Heart right ventricle (tissue), 16 donors: ENCODE measurements around the gene CHRNA1. TPM values are rescaled to one million over a fixed set of nuclear protein-coding genes. Genes with fewer than 3 reads are reported as not detected.

Experiments
- ATAC-seq, 8 donors: fragments of 200-7000 bp; cut with Tn5 transposase; one replicate each; pipeline ENCODE4 v1.9.1; 2020; ENCODE audit warnings: mild to moderate bottlenecking in 8 of 8, moderate library complexity in 8 of 8, moderate number of reproducible peaks in 1 of 8
- DNase-seq, 2 donors: peaks; one replicate each; pipeline ENCODE4 v3.0.0-alpha.2; 2020
- H3K27ac ChIP-seq, 10 donors: fragments of 200-600 bp; sonication (generic) in 2 of 10; one replicate each; pipeline versions ENCODE4 v1.5.0 to v1.8.0; 2020 to 2022; ENCODE audit warnings: mild to moderate bottlenecking in 3 of 10
- H3K27me3 ChIP-seq, 7 donors: fragments of 200-600 bp; one replicate each; pipeline ENCODE4 v1.8.0; 2021 to 2022; ENCODE audit warnings: mild to moderate bottlenecking in 2 of 7
- H3K36me3 ChIP-seq, 9 donors: fragments of 200-600 bp; sonication (generic) in 1 of 9; one replicate each; pipeline versions ENCODE4 v1.5.0 to v1.8.0; 2020 to 2022; ENCODE audit warnings: mild to moderate bottlenecking in 2 of 9
- H3K4me1 ChIP-seq, 9 donors: fragments of 200-600 bp; sonication (generic) in 1 of 9; one replicate each; pipeline versions ENCODE4 v1.5.0 to v1.8.0; 2020 to 2022; ENCODE audit warnings: mild to moderate bottlenecking in 4 of 9
- H3K4me3 ChIP-seq, 10 donors: fragments of 200-600 bp; sonication (generic) in 2 of 10; one replicate each; pipeline versions ENCODE4 v1.5.0 to v1.8.0; 2020 to 2022; ENCODE audit warnings: mild to moderate bottlenecking in 7 of 10, moderate library complexity in 2 of 10
- H3K9me3 ChIP-seq, 11 donors: fragments of 200-600 bp in 10 of 11; sonication (generic) in 2 of 11; one replicate each; pipeline versions ENCODE4 v1.5.0 to v1.8.0; 2013 to 2022; ENCODE audit warnings: mild to moderate bottlenecking in 2 of 11, control low read depth in 1 of 11, moderate library complexity in 1 of 11
- CTCF ChIP-seq, 9 donors: fragments of 200-600 bp; sonication (generic) in 2 of 9; IDR thresholded peaks; one replicate each; pipeline versions ENCODE4 v1.5.0 to v1.8.0; 2021 to 2022; ENCODE audit warnings: antibody characterized with exemption in 9 of 9, mild to moderate bottlenecking in 5 of 9, moderate library complexity in 1 of 9
- WGBS, 2 donors: extraction: QIAGEN DNeasy Blood & Tissue Kit; methylation state at CpG; one replicate each; pipeline ENCODE4 v1.1.7; 2013; ENCODE audit warnings: inconsistent platforms in 1 of 2; 5-methylcytosine and 5-hydroxymethylcytosine counted together
- intact Hi-C, 10 donors: fragments of 100-400 bp; cut with DNase I; formaldehyde crosslinking; loops; one replicate each; pipeline versions ENCODE4 v1.11.1 to v1.14.2; 2022
- polyA plus RNA-seq, 2 donors: library from polyadenylated mRNA; stranded (reverse); fragments of 200-250 nt; gene quantifications; one replicate each; pipeline ENCODE4 v1.2.3, GENCODE V29; 2013
- total RNA-seq, 10 donors: library from RNA; stranded (reverse); fragmentation: NEBNext Ultra II Directional in 3 of 10; extraction: Animal tissue kit (Norgen Biotek cat#: 25700) in 3 of 10; gene quantifications; one replicate each; pipeline versions ENCODE4 v1.2.1 to v1.2.4, GENCODE V29; 2021 to 2023
- donor health status: Arrhythmogenic right ventricular cardiomyopathy.
- donor health status: ischemic (EF 13 %, LVEDD 7.1; RV severe dilation, severe dysfunction).
- donor health status: healthy with polysubstance abuse.
- donor health status: DM: no; HTN: yes; CAD: no.
- donor health status: DM: no; HTN: no; CAD: no.
- donor health status: ischemic (EF 25% LVEDD 6.9; RV normal size, moderate dysfunction).
- donor health status: ischemic (EF 25% LVEDD 5.7; RV mildly dilated, moderate dysfunction).
- donor health status: healthy.
- donor health status: DM: yes; HTN: yes; CAD: no.
- donor health status: Ischemic cardiomyopathy.
- donor health status: ischemic (EF 35%, LVEDD 5.7; RV mildly dilated, moderate dysfunction).
- donor health status: nonischemic (EF 11% LVEDD 7.7; RV severe dilation, severe dysfunction).
- donor health status: DM: yes; HTN: yes; CAD: no.
- donor health status: PGD.
- donor health status: ischemic (EF 29% LVEDD 5.4; RV normal size, mild dysfunction).
- donor health status: nonischemic (EF 23%, LVEDD 6.1; RV moderate dilation, normal function).

The CHRNA1 gene
- total and polyA plus RNA-seq, 12 donors = 0.07 to 1.3 (median 0.50) TPM; not detected in 5

- H3K27ac ChIP-seq = no peak overlapping the region
- ATAC-seq (no peak), DNase-seq (no peak)
- H3K4me3 ChIP-seq = no peak overlapping the region
- H3K27me3 ChIP-seq = peaks cover 0 to 2% (median 0%) of the 10 kb centered on the region in 7 donors
- TF ChIP-seq CTCF (IDR thresholded peaks at IDR 0.05) = no peak
- no peaks in the 10 kb centered on the region for H3K4me1 ChIP-seq
- intact Hi-C loops = no loop called here
- H3K36me3 ChIP-seq = peaks cover 0 to 38% (median 10%) of the 10 kb centered on the region in 9 donors
- H3K9me3 ChIP-seq = no peaks in the 10 kb centered on the region
These were observed 32.1 kb upstream of the CHRNA1 start for GRCh38 chr2:174796319-174796771.

DNA sequence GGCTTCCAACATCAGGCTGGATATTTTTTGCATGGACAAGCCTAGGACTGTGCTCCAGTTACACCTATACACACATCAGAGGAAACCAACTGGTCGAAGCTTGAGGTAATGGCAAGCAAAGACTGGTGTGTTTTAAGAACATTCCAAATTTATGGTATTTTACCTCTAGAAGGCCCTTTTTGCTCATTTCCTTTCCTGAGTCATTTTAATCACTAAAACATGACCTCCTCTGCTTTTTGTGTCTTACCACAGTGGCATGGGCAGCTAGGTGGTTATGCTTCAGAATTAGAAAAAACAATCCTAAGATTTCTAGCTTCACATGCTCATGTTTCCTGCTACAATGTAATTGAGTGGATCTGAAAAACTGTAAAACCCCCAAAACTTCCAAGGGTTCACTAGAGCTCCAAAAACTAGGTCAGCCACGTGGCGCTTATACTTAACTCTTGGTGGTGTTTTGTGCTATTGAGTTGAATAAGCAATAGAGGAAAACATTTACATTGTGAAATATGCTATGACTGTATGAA lies 30.6 kb upstream of the CHRNA1 start:
- Histone ChIP-seq H3K27ac (no peak overlapping the region), H3K9me3 (no peaks in the 10 kb centered on the region), H3K4me1 (no peaks in the 10 kb centered on the region), H3K27me3 (peaks cover 0 to 2% (median 0%) of the 10 kb centered on the region in 7 donors), H3K36me3 (peaks cover 0 to 24% (median 7%) of the 10 kb centered on the region in 9 donors), H3K4me3 (no peak overlapping the region)
- no peak for ATAC-seq
- 84 to 92% methylated on average over 3 of the region's 3 CpGs for WGBS, 2 donors
- TF ChIP-seq CTCF (IDR thresholded peaks at IDR 0.05) = no peak
- intact Hi-C loops = no loop called here
- no peak for DNase-seq

GRCh38 chr2:174792309-174793025 lies 28.2 kb upstream of the CHRNA1 start:
- peaks cover 0 to 2% (median 0%) of the 10 kb centered on the region in 7 donors for H3K27me3 ChIP-seq
- no peak for TF ChIP-seq CTCF (IDR thresholded peaks at IDR 0.05)
- DNase-seq (no peak), ATAC-seq (no peak)
- H3K4me3 ChIP-seq = no peak overlapping the region
- 88 to 89% methylated on average over 7 of the region's 7 CpGs for WGBS, 2 donors
- H3K27ac ChIP-seq = no peak overlapping the region
- intact Hi-C loops = no loop called here
- H3K4me1 ChIP-seq = peaks cover 0 to 7% (median 0%) of the 10 kb centered on the region in 9 donors
- H3K36me3 ChIP-seq = no peaks in the 10 kb centered on the region
- H3K9me3 ChIP-seq = no peaks in the 10 kb centered on the region

- intact Hi-C loops = no loop called here
- WGBS, 2 donors = 79 to 84% methylated on average over 7 of the region's 7 CpGs
- no peak for TF ChIP-seq CTCF (IDR thresholded peaks at IDR 0.05)
- ATAC-seq (no peak), DNase-seq (no peak)
- no peak overlapping the region for H3K27ac ChIP-seq
- peaks cover 0 to 7% (median 0%) of the 10 kb centered on the region in 9 donors for H3K4me1 ChIP-seq
- H3K27me3 ChIP-seq = peaks cover 0 to 2% (median 0%) of the 10 kb centered on the region in 7 donors
- no peak overlapping the region for H3K4me3 ChIP-seq
- no peaks in the 10 kb centered on the region for H3K9me3 ChIP-seq
- no peaks in the 10 kb centered on the region for H3K36me3 ChIP-seq
These were observed 27.5 kb upstream of the CHRNA1 start for GRCh38 chr2:174791746-174792280.
